ENCODE results near the gene CCDC18. TPM values are rescaled to one million over a fixed set of nuclear protein-coding genes. Genes with fewer than 3 reads are reported as not detected.

The CCDC18 gene
- total and polyA plus RNA-seq, 4 donors, result 2.7 to 8.5 (median 7.2) TPM

DNA sequence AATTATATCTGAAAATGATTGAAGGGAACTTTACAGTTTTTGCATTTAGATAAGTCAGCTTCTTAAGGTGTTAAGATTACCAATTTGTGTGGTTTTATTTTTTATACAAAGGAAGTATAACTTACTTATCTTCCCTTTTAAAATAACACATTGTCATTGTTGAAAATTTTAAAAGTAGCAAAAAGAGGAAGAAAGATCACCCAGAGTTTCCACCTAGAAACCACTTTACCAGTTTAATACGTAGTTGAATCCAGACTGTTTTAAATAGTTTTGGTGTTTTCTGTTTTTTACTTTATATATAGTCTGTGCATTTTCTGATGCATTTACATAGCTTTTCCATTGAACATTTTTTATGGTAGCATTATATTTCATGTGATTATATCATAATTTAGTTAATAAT, 6.1 kb downstream of the CCDC18 start:
- TF ChIP-seq FOXA2 (IDR thresholded peaks at IDR 0.05), result no peak
- TF ChIP-seq JUND (IDR thresholded peaks at IDR 0.05), result no peak
- TF ChIP-seq ATF3 (IDR thresholded peaks at IDR 0.05), result no peak
- TF ChIP-seq GABPA (IDR thresholded peaks at IDR 0.05 in 1 of 2, conservative IDR thresholded peaks at IDR 0.05 in 1 of 2), result no peak
- Histone ChIP-seq H3K36me3 (ENCODE audit: control insufficient read depth in 4 of 4, insufficient read depth in 3 of 4, low read depth in 1 of 4, low read length in 3 of 4) (no peaks in the 10 kb centered on the region), H3K27me3 (ENCODE audit: control insufficient read depth in 4 of 4, insufficient read depth in 4 of 4, low read length in 3 of 4) (no peaks in the 10 kb centered on the region), H3K4me1 (ENCODE audit: control insufficient read depth in 4 of 4, insufficient read depth in 4 of 4, low read length in 3 of 4) (peaks cover 0 to 3% (median 0%) of the 10 kb centered on the region in 4 donors), H3K9me3 (ENCODE audit: control insufficient read depth in 4 of 4, low read length in 3 of 4) (no peaks in the 10 kb centered on the region), H3K27ac (ENCODE audit: low read depth in 1 of 2, low read length in 2 of 2) (no peak overlapping the region), H3K9ac (ENCODE audit: low read depth in 1 of 2, low read length in 2 of 2) (no peak overlapping the region), H3K4me3 (ENCODE audit: low read depth in 1 of 3, low read length in 3 of 3) (no peak overlapping the region)
- WGBS, result 88% methylated on average over 1 of the region's 1 CpG
- DNase-seq (ENCODE audit: low spot score), result no peak

- peaks cover 0 to 3% (median 0%) of the 10 kb centered on the region in 4 donors for H3K4me1 ChIP-seq (ENCODE audit: control insufficient read depth in 4 of 4, insufficient read depth in 4 of 4, low read length in 3 of 4)
- DNase-seq (ENCODE audit: low spot score), result no peak
- H3K9ac ChIP-seq (ENCODE audit: low read depth in 1 of 2, low read length in 2 of 2), result no peak overlapping the region
- H3K9me3 ChIP-seq (ENCODE audit: control insufficient read depth in 4 of 4, low read length in 3 of 4), result no peaks in the 10 kb centered on the region
- peaks cover 0 to 2% (median under 1%) of the 10 kb centered on the region in 4 donors for H3K36me3 ChIP-seq (ENCODE audit: control insufficient read depth in 4 of 4, insufficient read depth in 3 of 4, low read depth in 1 of 4, low read length in 3 of 4)
- no peaks in the 10 kb centered on the region for H3K27me3 ChIP-seq (ENCODE audit: control insufficient read depth in 4 of 4, insufficient read depth in 4 of 4, low read length in 3 of 4)
- WGBS, result 97% methylated on average over 3 of the region's 3 CpGs
- H3K4me3 ChIP-seq (ENCODE audit: low read depth in 1 of 3, low read length in 3 of 3), result no peak overlapping the region
- H3K27ac ChIP-seq (ENCODE audit: low read depth in 1 of 2, low read length in 2 of 2), result no peak overlapping the region
- TF ChIP-seq ATF3 (IDR thresholded peaks at IDR 0.05), result no peak
- TF ChIP-seq JUND (IDR thresholded peaks at IDR 0.05), result no peak
- no peak for TF ChIP-seq RXRA (IDR thresholded peaks at IDR 0.05)
- no peak for TF ChIP-seq YY1 (IDR thresholded peaks at IDR 0.05)
- no peak for TF ChIP-seq NR2F2 (IDR thresholded peaks at IDR 0.05)
- no peak for TF ChIP-seq ZBTB33 (IDR thresholded peaks at IDR 0.05)
Measured at GRCh38 chr1:93190432-93190831, 9.9 kb downstream of the CCDC18 start.

GRCh38 chr1:93194231-93194990, 13.9 kb downstream of the CCDC18 start:
- Histone ChIP-seq H3K27me3 (ENCODE audit: control insufficient read depth in 4 of 4, insufficient read depth in 4 of 4, low read length in 3 of 4) (no peaks in the 10 kb centered on the region), H3K27ac (ENCODE audit: low read depth in 1 of 2, low read length in 2 of 2) (no peak overlapping the region), H3K9me3 (ENCODE audit: control insufficient read depth in 4 of 4, low read length in 3 of 4) (no peaks in the 10 kb centered on the region), H3K4me1 (ENCODE audit: control insufficient read depth in 4 of 4, insufficient read depth in 4 of 4, low read length in 3 of 4) (no peaks in the 10 kb centered on the region), H3K9ac (ENCODE audit: low read depth in 1 of 2, low read length in 2 of 2) (no peak overlapping the region), H3K4me3 (ENCODE audit: low read depth in 1 of 3, low read length in 3 of 3) (no peak overlapping the region), H3K36me3 (ENCODE audit: control insufficient read depth in 4 of 4, insufficient read depth in 3 of 4, low read depth in 1 of 4, low read length in 3 of 4) (peaks cover 0 to 2% (median under 1%) of the 10 kb centered on the region in 4 donors)
- DNase-seq (ENCODE audit: low spot score), result no peak
- 92% methylated on average over 4 of the region's 4 CpGs for whole genome bisulfite sequencing
- TF ChIP-seq EGR1 (IDR thresholded peaks at IDR 0.05; ENCODE audit: low read depth in 2 of 2) (no peak), CTCF (IDR thresholded peaks at IDR 0.05; ENCODE audit: low read depth, low read length, missing input control) (no peak), RXRA (IDR thresholded peaks at IDR 0.05) (no peak), ZBTB33 (IDR thresholded peaks at IDR 0.05) (no peak), FOXA2 (IDR thresholded peaks at IDR 0.05) (no peak), NR2F2 (IDR thresholded peaks at IDR 0.05) (no peak), RAD21 (IDR thresholded peaks at IDR 0.05) (no peak), TAF1 (conservative IDR thresholded peaks at IDR 0.05) (no peak), HNF4G (IDR thresholded peaks at IDR 0.05) (no peak), YY1 (IDR thresholded peaks at IDR 0.05) (no peak), ATF3 (IDR thresholded peaks at IDR 0.05) (no peak), SP1 (IDR thresholded peaks at IDR 0.05) (no peak), HNF4A (conservative IDR thresholded peaks at IDR 0.05) (no peak)
- TF ChIP-seq, protein P1, sequence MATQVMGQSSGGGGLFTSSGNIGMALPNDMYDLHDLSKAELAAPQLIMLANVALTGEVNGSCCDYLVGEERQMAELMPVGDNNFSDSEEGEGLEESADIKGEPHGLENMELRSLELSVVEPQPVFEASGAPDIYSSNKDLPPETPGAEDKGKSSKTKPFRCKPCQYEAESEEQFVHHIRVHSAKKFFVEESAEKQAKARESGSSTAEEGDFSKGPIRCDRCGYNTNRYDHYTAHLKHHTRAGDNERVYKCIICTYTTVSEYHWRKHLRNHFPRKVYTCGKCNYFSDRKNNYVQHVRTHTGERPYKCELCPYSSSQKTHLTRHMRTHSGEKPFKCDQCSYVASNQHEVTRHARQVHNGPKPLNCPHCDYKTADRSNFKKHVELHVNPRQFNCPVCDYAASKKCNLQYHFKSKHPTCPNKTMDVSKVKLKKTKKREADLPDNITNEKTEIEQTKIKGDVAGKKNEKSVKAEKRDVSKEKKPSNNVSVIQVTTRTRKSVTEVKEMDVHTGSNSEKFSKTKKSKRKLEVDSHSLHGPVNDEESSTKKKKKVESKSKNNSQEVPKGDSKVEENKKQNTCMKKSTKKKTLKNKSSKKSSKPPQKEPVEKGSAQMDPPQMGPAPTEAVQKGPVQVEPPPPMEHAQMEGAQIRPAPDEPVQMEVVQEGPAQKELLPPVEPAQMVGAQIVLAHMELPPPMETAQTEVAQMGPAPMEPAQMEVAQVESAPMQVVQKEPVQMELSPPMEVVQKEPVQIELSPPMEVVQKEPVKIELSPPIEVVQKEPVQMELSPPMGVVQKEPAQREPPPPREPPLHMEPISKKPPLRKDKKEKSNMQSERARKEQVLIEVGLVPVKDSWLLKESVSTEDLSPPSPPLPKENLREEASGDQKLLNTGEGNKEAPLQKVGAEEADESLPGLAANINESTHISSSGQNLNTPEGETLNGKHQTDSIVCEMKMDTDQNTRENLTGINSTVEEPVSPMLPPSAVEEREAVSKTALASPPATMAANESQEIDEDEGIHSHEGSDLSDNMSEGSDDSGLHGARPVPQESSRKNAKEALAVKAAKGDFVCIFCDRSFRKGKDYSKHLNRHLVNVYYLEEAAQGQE (IDR thresholded peaks at IDR 0.05), result no peak
